ENCODE measurements around the gene LEMD3.

- TF ChIP-seq CTCF (IDR thresholded peaks at IDR 0.05) (peak in 1 of 5 experiments; percentile 10), EP300 (IDR thresholded peaks at IDR 0.05) (no peak)
Observed at GRCh38 chr12:65121049-65121955, 48.1 kb upstream of the LEMD3 start, which contains the start of gene WIF1.

Measured in tibial nerve (tissue), 4 donors.